ENCODE data around the gene TBXAS1.
A peak's percentile ranks its signal among the peaks of the same experiment; 100 is the strongest.

Gene TBXAS1

GRCh38 chr7:139825666-139826290 is 3.3 kb upstream of the TBXAS1 start:
- TF ChIP-seq EZH2phosphoT487 (IDR thresholded peaks at IDR 0.05; ENCODE audit: borderline replicate concordance) = no peak
- TF ChIP-seq, protein P1, sequence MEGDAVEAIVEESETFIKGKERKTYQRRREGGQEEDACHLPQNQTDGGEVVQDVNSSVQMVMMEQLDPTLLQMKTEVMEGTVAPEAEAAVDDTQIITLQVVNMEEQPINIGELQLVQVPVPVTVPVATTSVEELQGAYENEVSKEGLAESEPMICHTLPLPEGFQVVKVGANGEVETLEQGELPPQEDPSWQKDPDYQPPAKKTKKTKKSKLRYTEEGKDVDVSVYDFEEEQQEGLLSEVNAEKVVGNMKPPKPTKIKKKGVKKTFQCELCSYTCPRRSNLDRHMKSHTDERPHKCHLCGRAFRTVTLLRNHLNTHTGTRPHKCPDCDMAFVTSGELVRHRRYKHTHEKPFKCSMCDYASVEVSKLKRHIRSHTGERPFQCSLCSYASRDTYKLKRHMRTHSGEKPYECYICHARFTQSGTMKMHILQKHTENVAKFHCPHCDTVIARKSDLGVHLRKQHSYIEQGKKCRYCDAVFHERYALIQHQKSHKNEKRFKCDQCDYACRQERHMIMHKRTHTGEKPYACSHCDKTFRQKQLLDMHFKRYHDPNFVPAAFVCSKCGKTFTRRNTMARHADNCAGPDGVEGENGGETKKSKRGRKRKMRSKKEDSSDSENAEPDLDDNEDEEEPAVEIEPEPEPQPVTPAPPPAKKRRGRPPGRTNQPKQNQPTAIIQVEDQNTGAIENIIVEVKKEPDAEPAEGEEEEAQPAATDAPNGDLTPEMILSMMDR (conservative IDR thresholded peaks at IDR 0.05; ENCODE audit: low read length) = no peak
- Histone ChIP-seq H3K4me3 (ENCODE audit: low read length, poor library complexity, severe bottlenecking) (no peak overlapping the region), H3K27me3 (ENCODE audit: insufficient read depth, low read length, poor library complexity, severe bottlenecking) (no peaks in the 10 kb centered on the region), H3K9me2 (replicated peaks; ENCODE audit: low read depth, low read length) (no peaks in the 10 kb centered on the region), H3K9me3 (ENCODE audit: insufficient read depth, low read depth, low read length) (no peaks in the 10 kb centered on the region), H3F3A (ENCODE audit: low read depth) (no peaks in the 10 kb centered on the region), H4K20me1 (ENCODE audit: insufficient read depth, low read length, poor library complexity, severe bottlenecking) (no peaks in the 10 kb centered on the region), H3K4me1 (ENCODE audit: insufficient read depth, low read length, poor library complexity, severe bottlenecking) (peaks cover 29% of the 10 kb centered on the region), H3K79me2 (ENCODE audit: insufficient read depth, low read length) (no peaks in the 10 kb centered on the region), H3K9ac (ENCODE audit: low read depth, low read length, poor library complexity, severe bottlenecking) (no peak overlapping the region), H3K36me3 (ENCODE audit: insufficient read depth, low read length) (no peaks in the 10 kb centered on the region), H2AFZ (ENCODE audit: low read length) (no peak overlapping the region), H3K4me2 (ENCODE audit: low read depth, low read length, poor library complexity, severe bottlenecking) (no peak overlapping the region)

- Histone ChIP-seq H3K4me1 (ENCODE audit: insufficient read depth, low read length, poor library complexity, severe bottlenecking) (peaks cover 30% of the 10 kb centered on the region), H3K9me3 (ENCODE audit: insufficient read depth, low read depth, low read length) (no peaks in the 10 kb centered on the region)
Measured at GRCh38 chr7:139827042-139827441, 2.0 kb upstream of the TBXAS1 start.

GRCh38 chr7:139828446-139828845 is 618 bp upstream of the TBXAS1 start:
- H3K4me2 ChIP-seq (ENCODE audit: low read depth, low read length, poor library complexity, severe bottlenecking) = peak overlapping the region; percentile 70
- H3K4me1 ChIP-seq (ENCODE audit: insufficient read depth, low read length, poor library complexity, severe bottlenecking) = peaks cover 30% of the 10 kb centered on the region
- peak overlapping the region; percentile 65 for H3K4me3 ChIP-seq (ENCODE audit: low read length, poor library complexity, severe bottlenecking)
- no peaks in the 10 kb centered on the region for H3K36me3 ChIP-seq (ENCODE audit: insufficient read depth, low read length)
- no peaks in the 10 kb centered on the region for H3K9me2 ChIP-seq (replicated peaks; ENCODE audit: low read depth, low read length)
- no peaks in the 10 kb centered on the region for H3K79me2 ChIP-seq (ENCODE audit: insufficient read depth, low read length)
- TF ChIP-seq EZH2phosphoT487 (IDR thresholded peaks at IDR 0.05; ENCODE audit: borderline replicate concordance) = no peak
- TF ChIP-seq, protein P1 (conservative IDR thresholded peaks at IDR 0.05; ENCODE audit: low read length) = no peak
- peak overlapping the region; percentile 79 for H2AFZ ChIP-seq (ENCODE audit: low read length)
- H4K20me1 ChIP-seq (ENCODE audit: insufficient read depth, low read length, poor library complexity, severe bottlenecking) = no peaks in the 10 kb centered on the region
- no peaks in the 10 kb centered on the region for H3K27me3 ChIP-seq (ENCODE audit: insufficient read depth, low read length, poor library complexity, severe bottlenecking)
- peak overlapping the region; percentile 32 for H3K9ac ChIP-seq (ENCODE audit: low read depth, low read length, poor library complexity, severe bottlenecking)
- H3F3A ChIP-seq (ENCODE audit: low read depth) = no peaks in the 10 kb centered on the region
- no peaks in the 10 kb centered on the region for H3K9me3 ChIP-seq (ENCODE audit: insufficient read depth, low read depth, low read length)

More at GRCh38 chr7:139827042-139827441, 2.0 kb upstream of the TBXAS1 start:
- no peak overlapping the region for H3K4me3 ChIP-seq (ENCODE audit: low read length, poor library complexity, severe bottlenecking)
- TF ChIP-seq, protein P1 (conservative IDR thresholded peaks at IDR 0.05; ENCODE audit: low read length) = peak; percentile 52
- no peak for TF ChIP-seq EZH2phosphoT487 (IDR thresholded peaks at IDR 0.05; ENCODE audit: borderline replicate concordance)
- no peaks in the 10 kb centered on the region for H3K79me2 ChIP-seq (ENCODE audit: insufficient read depth, low read length)
- H3K9ac ChIP-seq (ENCODE audit: low read depth, low read length, poor library complexity, severe bottlenecking) = no peak overlapping the region
- no peak overlapping the region for H3K4me2 ChIP-seq (ENCODE audit: low read depth, low read length, poor library complexity, severe bottlenecking)
- no peaks in the 10 kb centered on the region for H3F3A ChIP-seq (ENCODE audit: low read depth)
- no peak overlapping the region for H2AFZ ChIP-seq (ENCODE audit: low read length)
- H3K36me3 ChIP-seq (ENCODE audit: insufficient read depth, low read length) = no peaks in the 10 kb centered on the region
- H3K27me3 ChIP-seq (ENCODE audit: insufficient read depth, low read length, poor library complexity, severe bottlenecking) = no peaks in the 10 kb centered on the region
- H3K9me2 ChIP-seq (replicated peaks; ENCODE audit: low read depth, low read length) = no peaks in the 10 kb centered on the region
- H4K20me1 ChIP-seq (ENCODE audit: insufficient read depth, low read length, poor library complexity, severe bottlenecking) = no peaks in the 10 kb centered on the region

All from Loucy (cell line).